GM18861 (cell line): ENCODE measurements around the gene CEP78.

Experiments
- ATAC-seq: cut with Tn5 transposase; IDR thresholded peaks from one replicate; pipeline ENCODE4 v1.9.1; 2021; ENCODE audit not compliant: unreplicated experiment

Gene CEP78

GRCh38 chr9:78306222-78307076 lies 70.6 kb downstream of the CEP78 start:
- no peak for ATAC-seq

- no peak for ATAC-seq
Observed at GRCh38 chr9:78307360-78307759, 71.5 kb downstream of the CEP78 start.

GRCh38 chr9:78309066-78309465 lies 73.2 kb downstream of the CEP78 start:
- ATAC-seq: no peak

GRCh38 chr9:78311075-78311474 lies 75.2 kb downstream of the CEP78 start:
- no peak for ATAC-seq

GRCh38 chr9:78311886-78312524 lies 76.1 kb downstream of the CEP78 start:
- ATAC-seq: no peak

GRCh38 chr9:78314550-78314949 lies 78.7 kb downstream of the CEP78 start:
- ATAC-seq: no peak

- no peak for ATAC-seq
Observed at GRCh38 chr9:78314953-78315870, 79.3 kb downstream of the CEP78 start.

GRCh38 chr9:78316166-78316892 lies 80.5 kb downstream of the CEP78 start:
- no peak for ATAC-seq

- ATAC-seq: no peak
Observed at GRCh38 chr9:78319197-78320029, 83.5 kb downstream of the CEP78 start.

GRCh38 chr9:78320030-78320693 lies 84.3 kb downstream of the CEP78 start:
- ATAC-seq: no peak

GRCh38 chr9:78320875-78321496 lies 85.1 kb downstream of the CEP78 start:
- no peak for ATAC-seq

GRCh38 chr9:78321505-78321904 lies 85.6 kb downstream of the CEP78 start:
- no peak for ATAC-seq

- no peak for ATAC-seq
Observed at GRCh38 chr9:78324068-78324650, 88.3 kb downstream of the CEP78 start.

- ATAC-seq: no peak
Observed at GRCh38 chr9:78324682-78325081, 88.8 kb downstream of the CEP78 start.

GRCh38 chr9:78325343-78325742 lies 89.5 kb downstream of the CEP78 start:
- no peak for ATAC-seq

- no peak for ATAC-seq
Observed at GRCh38 chr9:78325846-78326360, 90.0 kb downstream of the CEP78 start.

- no peak for ATAC-seq
Observed at GRCh38 chr9:78326564-78326963, 90.7 kb downstream of the CEP78 start.
